CD14-positive monocyte (primary cell): ENCODE results near the gene RNF17. TPM values are rescaled to one million over a fixed set of nuclear protein-coding genes. Genes with fewer than 3 reads are reported as not detected.

Experiments
- DNase-seq, 3 donors: peaks; one replicate each; pipeline ENCODE4 v3.0.0-alpha.2; 2011 to 2022
- H2AFZ ChIP-seq: 2 replicates; pipeline ENCODE4 v1.6.0; 2012; ENCODE audit warnings: mild to moderate bottlenecking, low read depth, low read length, inconsistent platforms; ENCODE audit not compliant: insufficient read depth, poor library complexity, severe bottlenecking
- H3K27ac ChIP-seq, 2 donors: 1 replicate in 1 of 2; 2 replicates in 1 of 2; pipeline ENCODE4 v1.5.1; 2012 to 2013; ENCODE audit warnings: low read length in 2 of 2, control low read depth in 1 of 2, inconsistent platforms in 1 of 2, low read depth in 1 of 2, mild to moderate bottlenecking in 1 of 2
- H3K27me3 ChIP-seq, 2 donors: one replicate each; pipeline versions ENCODE4 v1.6.0 to v1.6.1; 2011 to 2013; ENCODE audit warnings: low read length in 2 of 2; ENCODE audit not compliant: control insufficient read depth in 2 of 2, insufficient read depth in 2 of 2
- H3K36me3 ChIP-seq, 2 donors: replicated peaks in 1 of 2; 1 replicate in 1 of 2; 2 replicates in 1 of 2; pipeline versions ENCODE4 v1.5.1 to v1.6.1; 2012 to 2013; ENCODE audit warnings: low read length in 2 of 2, control low read depth in 1 of 2, inconsistent platforms in 1 of 2, mild to moderate bottlenecking in 1 of 2; ENCODE audit not compliant: insufficient read depth in 2 of 2, control insufficient read depth in 1 of 2
- H3K4me1 ChIP-seq, 2 donors: 1 replicate in 1 of 2; 2 replicates in 1 of 2; pipeline versions ENCODE4 v1.5.1 to v1.6.1; 2012 to 2013; ENCODE audit warnings: low read length in 2 of 2, control low read depth in 1 of 2, inconsistent platforms in 1 of 2, mild to moderate bottlenecking in 1 of 2, moderate library complexity in 1 of 2; ENCODE audit not compliant: insufficient read depth in 2 of 2, control insufficient read depth in 1 of 2
- H3K4me2 ChIP-seq: replicated peaks from 2 replicates; pipeline ENCODE3; 2012; ENCODE audit warnings: low read length, moderate library complexity, mild to moderate bottlenecking; ENCODE audit not compliant: poor library complexity, severe bottlenecking; ENCODE audit errors: extremely low read depth
- H3K4me3 ChIP-seq, 3 experiments: fragments of 200-600 bp in 1 of 3; sonication (generic) in 1 of 3; replicated peaks in 1 of 3; 1 replicate in 2 of 3; 2 replicates in 1 of 3; pipeline ENCODE4 v1.5.1; 2011 to 2013; ENCODE audit warnings: low read length in 3 of 3, mild to moderate bottlenecking in 3 of 3, control low read depth in 2 of 3, low read depth in 2 of 3, inconsistent platforms in 1 of 3, moderate library complexity in 1 of 3
- H3K79me2 ChIP-seq: 2 replicates; pipeline ENCODE4 v1.6.0; 2012; ENCODE audit warnings: mild to moderate bottlenecking, control low read depth, inconsistent platforms, low read length, moderate library complexity; ENCODE audit not compliant: insufficient read depth
- H3K9ac ChIP-seq: 2 replicates; pipeline ENCODE4 v1.6.0; 2017; ENCODE audit warnings: low read length, mild to moderate bottlenecking; ENCODE audit not compliant: insufficient read depth, poor library complexity, severe bottlenecking
- H3K9me3 ChIP-seq, 2 donors: replicated peaks in 1 of 2; 1 replicate in 1 of 2; 2 replicates in 1 of 2; pipeline versions ENCODE4 v1.5.1 to v1.6.1; 2012 to 2013; ENCODE audit warnings: low read length in 2 of 2, control low read depth in 1 of 2; ENCODE audit not compliant: control insufficient read depth in 1 of 2, insufficient read depth in 1 of 2
- H4K20me1 ChIP-seq: 2 replicates; pipeline ENCODE4 v1.6.0; 2012; ENCODE audit warnings: mild to moderate bottlenecking, low read length, control low read depth, moderate library complexity; ENCODE audit not compliant: insufficient read depth
- H3K27ac Mint-ChIP-seq, 7 donors: one replicate each; pipeline ENCODE4 v1.8.0; 2020; ENCODE audit warnings: mild to moderate bottlenecking in 7 of 7, mixed read lengths in 7 of 7, moderate library complexity in 6 of 7, inconsistent platforms in 2 of 7
- H3K27me3 Mint-ChIP-seq, 3 donors: one replicate each; pipeline ENCODE4 v1.8.0; 2021 to 2022; ENCODE audit warnings: low read depth in 3 of 3, mild to moderate bottlenecking in 3 of 3, mixed read lengths in 3 of 3, moderate library complexity in 3 of 3, inconsistent platforms in 1 of 3
- H3K36me3 Mint-ChIP-seq, 2 donors: one replicate each; pipeline ENCODE4 v1.8.0; 2020; ENCODE audit warnings: mixed read lengths in 2 of 2, inconsistent platforms in 1 of 2, mild to moderate bottlenecking in 1 of 2
- H3K4me1 Mint-ChIP-seq: one replicate; pipeline ENCODE4 v1.8.0; 2020; ENCODE audit warnings: mild to moderate bottlenecking, mixed read lengths
- H3K4me3 Mint-ChIP-seq, 2 donors: one replicate each; pipeline ENCODE4 v1.8.0; 2020; ENCODE audit warnings: mild to moderate bottlenecking in 2 of 2, mixed read lengths in 2 of 2, moderate library complexity in 1 of 2
- H3K9me3 Mint-ChIP-seq, 7 donors: one replicate each; pipeline ENCODE4 v1.8.0; 2020 to 2022; ENCODE audit warnings: mixed read lengths in 7 of 7, mild to moderate bottlenecking in 6 of 7, moderate library complexity in 6 of 7, inconsistent platforms in 2 of 7
- WGBS: methylation state at CpG from one replicate; pipeline ENCODE4 v1.1.5; 2013; ENCODE audit warnings: missing lambda C conversion rate; ENCODE audit not compliant: insufficient coverage; 5-methylcytosine and 5-hydroxymethylcytosine counted together
- intact Hi-C, 2 donors: fragments of 100-400 bp; cut with micrococcal nuclease; formaldehyde crosslinking; loops; one replicate each; pipeline versions ENCODE4 v1.15.0 to v1.15.1; 2023
- polyA plus RNA-seq, 3 donors: library from polyadenylated mRNA; depleted of rRNA in 1 of 3; unstranded in 2 of 3; stranded (reverse) in 1 of 3; fragments of 300-500 nt in 2 of 3; fragments of >200 nt in 1 of 3; fragmentation: Illumina TruSeq in 2 of 3; gene quantifications; 1 replicate in 2 of 3; 2 replicates in 1 of 3; pipeline ENCODE4 v1.2.3, GENCODE V29; 2012 to 2021
- TF ChIP-seq, protein P1 (sequence below): fragments of 200-600 bp; IDR thresholded peaks from one replicate; pipeline ENCODE4 v1.8.0; 2022; ENCODE audit warnings: antibody characterized with exemption, mild to moderate bottlenecking

Gene RNF17
- polyA plus RNA-seq, 3 donors = not detected

DNA sequence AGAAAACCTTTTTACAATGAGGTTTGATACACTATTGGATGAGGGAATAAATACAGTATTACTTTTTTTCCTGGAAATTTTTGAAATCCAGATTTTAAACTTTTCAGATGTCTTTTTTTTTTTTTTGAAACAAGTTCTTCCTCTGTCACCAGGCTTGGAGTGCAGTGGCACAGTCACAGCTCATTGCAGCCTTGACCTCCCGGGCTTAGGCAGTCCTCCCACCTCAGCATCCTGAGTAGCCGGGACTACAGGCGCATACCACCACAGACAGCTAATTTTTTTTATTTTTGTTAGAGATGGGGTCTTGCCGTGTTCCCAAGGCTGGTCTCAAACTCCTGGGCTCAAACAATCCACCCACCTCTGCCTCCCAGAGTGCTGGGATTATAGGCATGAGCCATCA is 96.8 kb downstream of the RNF17 start:
- no CpG with 5 or more reads among the region's 4 CpGs for WGBS
- H3K27me3 Mint-ChIP-seq = peaks cover 0 to 5% (median 2%) of the 10 kb centered on the region in 3 donors

DNA sequence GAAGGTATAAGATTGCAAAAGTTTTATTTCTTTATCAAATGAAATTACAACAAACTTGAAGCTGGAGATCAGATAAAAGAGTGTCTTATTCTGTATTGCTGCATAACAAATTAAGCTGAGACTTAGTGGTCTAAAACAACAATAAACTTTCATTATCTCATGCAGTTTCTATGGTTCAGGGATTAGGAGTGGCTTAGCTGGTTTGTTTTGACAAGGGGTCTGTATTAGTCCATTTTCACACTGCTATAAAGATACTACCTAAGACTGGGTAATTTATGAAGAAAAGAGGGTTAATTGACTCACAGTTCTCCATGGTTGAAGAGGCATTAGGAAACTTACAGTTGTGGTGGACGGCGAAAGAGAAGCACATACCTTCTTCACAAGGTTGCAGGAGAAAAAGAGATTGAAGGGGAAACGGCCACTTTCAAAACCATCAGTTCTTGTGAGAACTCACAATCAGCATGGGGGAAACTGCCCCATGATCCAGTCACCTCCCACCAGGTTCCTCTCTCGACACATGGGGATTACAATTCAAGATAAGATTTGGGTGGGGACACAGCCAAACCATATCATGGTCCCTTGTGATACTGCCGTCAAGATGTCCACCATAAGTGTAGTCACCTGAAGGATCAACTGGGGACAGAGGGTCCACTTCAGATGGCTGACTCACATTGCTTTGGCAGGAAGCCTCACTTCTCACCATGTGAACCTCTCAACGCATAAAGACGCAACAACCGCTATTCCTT is 97.8 kb downstream of the RNF17 start:
- Mint-ChIP-seq H3K27me3 (peaks cover 0 to 3% (median 3%) of the 10 kb centered on the region in 3 donors), H3K27ac (no peak overlapping the region), H3K4me3 (no peak overlapping the region), H3K9me3 (peaks cover 0 to 3% (median 0%) of the 10 kb centered on the region in 7 donors), H3K4me1 (peaks cover 5% of the 10 kb centered on the region), H3K36me3 (no peaks in the 10 kb centered on the region)
- H3K27ac ChIP-seq = no peak overlapping the region
- H4K20me1 ChIP-seq = no peaks in the 10 kb centered on the region
- H3K4me1 ChIP-seq = no peaks in the 10 kb centered on the region
- H3K36me3 ChIP-seq = no peaks in the 10 kb centered on the region
- H3K9me3 ChIP-seq = no peaks in the 10 kb centered on the region
- no peak overlapping the region for H3K4me3 ChIP-seq
- WGBS = 100% methylated on average over 1 of the region's 8 CpGs
- DNase-seq = no peak
- TF ChIP-seq, protein P1, sequence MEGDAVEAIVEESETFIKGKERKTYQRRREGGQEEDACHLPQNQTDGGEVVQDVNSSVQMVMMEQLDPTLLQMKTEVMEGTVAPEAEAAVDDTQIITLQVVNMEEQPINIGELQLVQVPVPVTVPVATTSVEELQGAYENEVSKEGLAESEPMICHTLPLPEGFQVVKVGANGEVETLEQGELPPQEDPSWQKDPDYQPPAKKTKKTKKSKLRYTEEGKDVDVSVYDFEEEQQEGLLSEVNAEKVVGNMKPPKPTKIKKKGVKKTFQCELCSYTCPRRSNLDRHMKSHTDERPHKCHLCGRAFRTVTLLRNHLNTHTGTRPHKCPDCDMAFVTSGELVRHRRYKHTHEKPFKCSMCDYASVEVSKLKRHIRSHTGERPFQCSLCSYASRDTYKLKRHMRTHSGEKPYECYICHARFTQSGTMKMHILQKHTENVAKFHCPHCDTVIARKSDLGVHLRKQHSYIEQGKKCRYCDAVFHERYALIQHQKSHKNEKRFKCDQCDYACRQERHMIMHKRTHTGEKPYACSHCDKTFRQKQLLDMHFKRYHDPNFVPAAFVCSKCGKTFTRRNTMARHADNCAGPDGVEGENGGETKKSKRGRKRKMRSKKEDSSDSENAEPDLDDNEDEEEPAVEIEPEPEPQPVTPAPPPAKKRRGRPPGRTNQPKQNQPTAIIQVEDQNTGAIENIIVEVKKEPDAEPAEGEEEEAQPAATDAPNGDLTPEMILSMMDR = no peak
- no peaks in the 10 kb centered on the region for H3K27me3 ChIP-seq
- no peaks in the 10 kb centered on the region for H3K79me2 ChIP-seq
- H3K4me2 ChIP-seq = no peak overlapping the region
- intact Hi-C loops = no loop called here
- H3K9ac ChIP-seq = no peak overlapping the region
- H2AFZ ChIP-seq = no peak overlapping the region

More for the DNA sequence above, 96.8 kb downstream of the RNF17 start:
- Histone ChIP-seq H3K27me3 (no peaks in the 10 kb centered on the region), H3K79me2 (no peaks in the 10 kb centered on the region), H3K27ac (no peak overlapping the region), H3K9me3 (no peaks in the 10 kb centered on the region), H3K4me3 (no peak overlapping the region), H4K20me1 (no peaks in the 10 kb centered on the region), H3K9ac (no peak overlapping the region), H3K4me2 (no peak overlapping the region), H3K36me3 (no peaks in the 10 kb centered on the region), H3K4me1 (no peaks in the 10 kb centered on the region), H2AFZ (no peak overlapping the region)
- peaks cover 5% of the 10 kb centered on the region for H3K4me1 Mint-ChIP-seq
- TF ChIP-seq, protein P1 = no peak
- no peak overlapping the region for H3K27ac Mint-ChIP-seq
- H3K36me3 Mint-ChIP-seq = no peaks in the 10 kb centered on the region
- H3K4me3 Mint-ChIP-seq = no peak overlapping the region
- DNase-seq = no peak
- intact Hi-C loops = no loop called here
- H3K9me3 Mint-ChIP-seq = peaks cover 0 to 3% (median 0%) of the 10 kb centered on the region in 7 donors
